Hypothalamus (tissue), 51 donors: ENCODE measurements around the gene SOCS1.
"Not testable (repeated sequence)": the region's sequence is repeated elsewhere in the genome, so short reads cannot be mapped to it uniquely, and the experiment has no call there.

ENCODE experiments used
- DNase-seq, 51 donors: peaks; one replicate each; lab custom pipeline; 2025; lab: John Stamatoyannopoulos, UW

SOCS1 gene

GRCh38 chr16:11255737-11256660 lies at the start of gene SOCS1:
Gene SOCS1, minus strand, starts transcription at chr16:11256204. Its CDS starts 726 bp downstream, at chr16:11255478.
- peak; percentile 16 to 88 (median 71) for DNase-seq

DNA sequence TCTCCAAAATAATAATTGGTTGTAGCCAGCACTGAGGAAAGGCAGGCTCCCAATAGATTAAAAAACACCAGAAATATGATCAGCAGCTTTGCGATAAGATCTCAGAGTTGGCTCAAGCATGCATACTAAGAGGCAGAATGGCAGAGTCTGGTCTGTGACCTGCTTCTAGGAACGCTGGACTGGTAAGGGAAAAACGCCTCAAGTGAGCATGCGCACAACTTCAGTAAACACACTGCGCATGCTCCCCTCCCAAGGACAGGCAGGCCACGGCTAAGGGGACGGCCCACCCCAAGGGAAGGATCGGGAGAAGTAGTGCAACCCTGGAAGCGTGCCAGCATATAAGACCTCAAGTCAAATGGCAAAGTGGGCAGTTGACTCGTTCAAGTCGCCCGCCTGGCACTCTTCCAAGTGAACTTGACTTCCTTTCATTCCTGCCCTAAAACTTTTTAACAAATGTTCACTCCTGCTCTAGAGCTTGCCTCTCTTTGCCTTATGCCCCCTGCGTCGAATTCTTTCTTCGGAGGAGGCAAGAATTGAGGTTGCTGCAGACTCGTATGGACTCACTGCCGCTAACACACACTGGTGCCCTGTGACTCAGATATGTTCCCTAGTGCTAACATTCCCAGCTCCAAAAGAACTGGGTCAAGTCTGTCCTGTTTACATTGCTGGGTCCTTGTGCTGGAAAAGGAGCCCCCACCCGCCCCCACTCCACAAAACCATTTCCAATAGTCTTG lies 47.6 kb upstream of the SOCS1 start:
- DNase-seq, result no peak

- DNase-seq, result no peak
These were observed 47.0 kb upstream of the SOCS1 start for GRCh38 chr16:11302977-11303376.

DNA sequence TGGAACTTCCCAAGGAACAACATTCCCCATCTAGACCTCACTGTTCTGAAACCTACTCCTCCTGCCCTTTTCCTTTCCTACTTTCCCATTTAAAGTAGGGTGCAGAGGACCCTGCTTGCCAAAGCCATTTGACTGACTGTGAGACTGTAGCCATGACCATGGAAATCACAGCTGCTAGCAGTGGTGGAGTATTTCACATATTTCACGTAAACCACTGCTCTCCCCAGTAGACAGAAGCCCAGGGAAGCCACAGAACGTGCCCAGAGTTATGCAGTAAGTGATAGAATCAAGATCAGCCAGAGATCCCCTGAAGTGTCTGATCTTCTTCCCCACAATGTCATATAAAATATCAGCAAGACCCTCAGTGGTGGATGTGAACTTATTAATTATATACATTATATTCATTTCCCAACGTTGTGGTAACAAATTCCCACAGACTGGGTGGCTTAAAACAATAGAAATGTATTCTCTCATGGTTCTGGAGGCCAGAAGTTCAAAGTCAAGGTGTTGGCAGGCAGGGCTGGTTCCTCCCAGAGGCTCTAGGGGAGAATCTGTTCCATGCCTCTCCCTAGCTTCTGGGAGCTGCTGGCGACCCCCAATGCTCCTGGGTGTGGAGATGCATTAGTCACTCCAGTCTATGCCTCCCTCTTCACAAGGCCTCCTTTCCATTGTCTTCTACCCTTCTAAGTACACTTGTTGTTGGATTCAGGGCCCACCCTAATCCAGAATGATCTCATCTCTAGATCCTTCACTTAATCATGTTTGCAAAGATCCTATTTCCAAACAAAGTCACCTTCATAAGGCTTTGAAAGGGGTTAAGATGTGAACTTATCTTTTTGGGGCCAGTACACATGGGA lies 45.9 kb upstream of the SOCS1 start:
- DNase-seq, result no peak

- no peak for DNase-seq
These were observed 44.5 kb upstream of the SOCS1 start for GRCh38 chr16:11300560-11300892.

DNA sequence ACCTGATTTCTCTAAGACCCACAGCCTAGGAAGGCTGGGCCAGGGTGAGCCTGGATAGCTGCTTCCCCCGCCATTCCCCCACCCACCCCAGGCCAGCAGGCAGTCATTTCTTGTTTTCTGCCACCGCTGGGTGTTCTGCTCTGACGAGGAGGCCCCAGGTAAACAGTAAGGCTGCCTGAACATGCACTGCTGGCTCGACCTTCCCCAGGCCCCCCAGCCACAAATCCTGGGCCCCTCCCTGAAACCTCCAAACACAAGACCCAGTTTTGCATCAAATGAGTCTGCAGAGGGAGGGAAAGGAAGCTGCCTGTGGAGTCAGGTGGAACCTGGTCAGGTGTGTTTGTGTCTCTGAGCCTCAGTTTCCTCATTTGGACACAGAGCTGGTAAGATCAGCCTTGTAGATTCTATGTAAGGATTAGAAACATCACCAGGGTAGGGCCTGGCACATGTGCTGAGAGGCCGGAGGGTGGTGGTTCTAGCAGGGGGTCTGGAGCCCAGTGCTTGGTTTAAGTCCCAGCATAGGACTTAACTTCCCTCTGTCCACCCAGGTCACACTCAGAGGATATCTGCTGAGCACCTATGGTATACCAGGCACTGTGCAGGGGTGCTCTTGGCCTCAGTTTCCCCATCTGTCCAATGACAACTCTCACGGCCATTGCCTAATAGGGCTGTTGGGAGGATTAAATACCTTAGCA lies 44.0 kb upstream of the SOCS1 start:
- no peak for DNase-seq

DNA sequence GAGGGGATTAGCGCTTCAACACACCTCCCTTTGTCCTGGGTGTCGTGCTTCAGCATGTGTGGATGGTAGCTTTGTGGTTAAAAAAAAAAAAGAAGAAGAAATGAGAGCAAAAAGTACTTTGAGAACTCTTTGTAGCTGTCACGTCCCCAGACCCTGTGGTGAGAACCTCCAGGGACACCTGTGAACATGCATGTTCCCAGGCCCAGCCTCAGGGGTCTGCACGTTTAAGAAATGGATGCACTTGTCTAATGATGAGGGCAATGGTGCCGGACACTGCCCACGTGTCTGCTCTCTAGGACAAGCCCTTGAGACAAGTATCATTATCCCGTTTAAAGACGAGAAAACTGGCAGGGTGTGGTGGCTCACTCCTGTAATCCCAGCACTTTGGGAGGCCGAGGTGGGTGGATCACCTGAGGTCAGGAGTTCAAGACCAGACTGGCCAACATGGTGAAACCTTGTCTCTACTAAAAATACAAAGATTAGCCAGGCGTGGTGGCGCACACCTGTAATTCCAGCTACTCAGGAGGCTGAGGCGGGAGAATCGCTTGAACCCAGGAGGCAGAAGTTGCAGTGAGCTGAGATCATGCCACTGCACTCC lies 43.0 kb upstream of the SOCS1 start:
- DNase-seq, result not testable (repeated sequence)

DNA sequence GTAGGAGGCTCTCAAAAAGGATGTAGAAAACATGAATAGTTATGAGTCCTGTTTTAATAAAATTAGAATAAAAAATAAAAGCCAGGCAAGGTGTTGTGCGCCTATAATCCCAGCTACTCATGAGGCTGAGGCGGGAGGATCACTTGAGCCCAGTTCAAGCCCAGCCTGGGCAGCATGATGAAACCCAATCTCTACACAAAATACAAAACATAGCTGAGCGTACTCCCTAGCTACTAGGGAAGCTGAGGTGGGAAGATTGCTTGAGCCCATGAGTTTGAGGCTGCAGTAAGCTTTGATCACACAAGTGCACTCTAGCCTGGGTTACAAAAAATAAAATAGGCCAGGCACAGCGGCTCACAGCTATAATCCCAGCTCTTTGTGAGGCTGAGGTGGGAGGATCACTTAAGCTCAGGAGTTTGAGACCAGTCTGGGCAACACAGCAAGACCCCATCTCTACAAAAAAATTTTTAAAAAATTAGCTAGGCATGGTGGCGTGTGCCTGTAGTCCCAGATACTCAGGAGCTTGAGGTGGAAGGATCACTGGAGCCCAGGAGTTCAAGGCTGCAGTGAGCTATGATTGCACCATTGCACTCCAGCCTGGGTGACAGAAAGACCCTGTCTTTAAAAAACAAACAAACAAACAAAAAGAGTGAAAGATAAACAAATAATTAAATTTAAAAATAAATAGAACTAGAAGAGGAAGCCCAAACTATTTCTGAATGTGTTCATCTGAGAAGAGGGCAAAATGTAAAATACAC lies 42.3 kb upstream of the SOCS1 start:
- DNase-seq, result no peak

GRCh38 chr16:11297492-11298142 lies 41.6 kb upstream of the SOCS1 start:
- DNase-seq, result peak in 50 of 51 donors; percentile 5 to 86 (median 58)

DNA sequence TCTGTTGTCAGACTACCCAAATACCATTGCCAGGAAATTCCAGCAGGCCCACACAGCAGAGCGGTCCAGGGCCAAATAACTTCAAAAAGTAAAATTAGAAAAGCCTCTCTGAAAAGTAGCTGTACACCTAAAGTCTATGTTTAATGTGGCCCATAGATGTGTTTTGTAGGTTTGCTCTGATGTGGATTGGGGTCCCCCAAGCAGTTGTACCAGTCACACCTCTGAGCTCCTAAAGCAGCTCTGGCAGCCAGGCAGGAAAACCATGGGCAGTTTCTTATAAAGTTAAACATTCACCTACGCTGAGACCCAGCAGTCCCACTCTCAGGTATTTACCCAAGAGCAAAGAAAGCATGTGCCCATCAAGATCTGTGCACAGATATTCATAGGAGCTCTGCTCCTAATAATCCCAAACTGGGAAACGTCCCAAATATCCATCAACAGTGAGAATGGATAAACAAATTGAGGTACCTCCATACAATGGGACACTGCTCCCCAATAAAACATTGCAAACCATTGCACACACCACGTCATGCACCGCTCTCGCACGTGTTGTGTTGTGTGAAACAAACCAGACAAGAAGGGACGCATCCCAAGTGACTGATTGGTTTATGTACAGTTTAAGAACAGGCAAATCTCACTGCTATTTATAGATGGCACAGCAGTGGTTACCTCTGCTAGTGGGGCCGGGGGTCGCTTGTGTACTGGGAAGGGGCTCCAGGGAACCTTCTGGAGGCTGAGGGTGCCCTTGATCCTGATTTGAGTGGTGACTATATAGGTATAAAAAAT lies 40.9 kb upstream of the SOCS1 start:
- no peak for DNase-seq

GRCh38 chr16:11296351-11296705 lies 40.3 kb upstream of the SOCS1 start:
- no peak for DNase-seq

GRCh38 chr16:11295672-11296071 lies 39.7 kb upstream of the SOCS1 start:
- no peak for DNase-seq

GRCh38 chr16:11292076-11292748 lies 36.2 kb upstream of the SOCS1 start:
- no peak for DNase-seq

DNA sequence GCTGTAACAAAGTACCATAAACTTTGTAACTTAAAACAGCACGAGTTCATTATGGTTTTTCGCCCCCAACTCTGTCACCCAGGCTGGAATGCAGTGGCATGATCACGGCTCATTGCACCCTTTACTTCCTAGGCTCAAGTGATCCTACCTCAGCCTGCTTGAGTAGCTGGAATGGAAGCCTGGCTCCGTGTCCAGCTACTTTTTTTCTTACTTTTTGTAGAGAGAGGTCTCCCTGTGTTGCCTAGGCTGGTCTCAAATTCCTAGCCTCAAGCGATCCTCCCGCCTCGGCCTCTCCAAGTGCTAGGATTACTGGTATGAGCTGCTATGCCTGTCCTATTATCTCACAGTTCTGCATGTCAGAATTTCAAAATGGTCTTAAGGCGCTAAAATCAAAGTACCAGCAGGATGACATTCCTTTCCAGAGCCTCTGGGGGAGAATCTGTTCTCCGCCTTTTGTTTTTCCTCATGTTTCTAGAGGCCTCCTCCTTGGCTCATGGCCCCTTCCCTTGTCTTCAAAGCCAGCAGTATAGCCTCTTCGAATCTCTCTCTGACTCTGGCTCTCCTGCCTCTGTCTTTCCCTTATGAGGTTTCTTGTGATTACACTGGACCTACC lies 35.2 kb upstream of the SOCS1 start:
- DNase-seq, result no peak

- no peak for DNase-seq
These were observed 34.3 kb upstream of the SOCS1 start for GRCh38 chr16:11290102-11290893.

- DNase-seq, result not testable (repeated sequence)
These were observed 33.7 kb upstream of the SOCS1 start for GRCh38 chr16:11289696-11290095.
